Measurements from ENCODE around the gene NR3C2.

DNA sequence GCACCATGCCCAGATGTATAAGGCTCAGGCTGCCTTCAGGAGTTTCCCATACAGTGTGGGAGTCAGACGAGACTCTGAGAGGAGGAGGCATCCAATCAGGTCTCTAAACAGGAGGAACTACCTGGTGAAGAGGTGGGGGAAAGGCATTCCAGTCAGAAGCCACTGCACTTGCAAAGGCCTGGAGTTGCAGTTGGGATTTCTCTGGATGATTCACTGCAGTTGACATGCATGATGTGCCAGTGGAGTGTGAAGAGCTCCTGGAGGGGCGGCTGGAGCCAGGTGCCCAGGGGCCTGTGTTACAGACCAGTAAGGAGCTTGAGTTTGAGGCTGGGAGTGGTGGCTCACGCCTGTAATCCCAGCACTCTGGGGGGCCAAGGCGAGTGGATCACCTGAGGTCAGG is 371.2 kb downstream of the NR3C2 start:
- TF ChIP-seq, protein P1, sequence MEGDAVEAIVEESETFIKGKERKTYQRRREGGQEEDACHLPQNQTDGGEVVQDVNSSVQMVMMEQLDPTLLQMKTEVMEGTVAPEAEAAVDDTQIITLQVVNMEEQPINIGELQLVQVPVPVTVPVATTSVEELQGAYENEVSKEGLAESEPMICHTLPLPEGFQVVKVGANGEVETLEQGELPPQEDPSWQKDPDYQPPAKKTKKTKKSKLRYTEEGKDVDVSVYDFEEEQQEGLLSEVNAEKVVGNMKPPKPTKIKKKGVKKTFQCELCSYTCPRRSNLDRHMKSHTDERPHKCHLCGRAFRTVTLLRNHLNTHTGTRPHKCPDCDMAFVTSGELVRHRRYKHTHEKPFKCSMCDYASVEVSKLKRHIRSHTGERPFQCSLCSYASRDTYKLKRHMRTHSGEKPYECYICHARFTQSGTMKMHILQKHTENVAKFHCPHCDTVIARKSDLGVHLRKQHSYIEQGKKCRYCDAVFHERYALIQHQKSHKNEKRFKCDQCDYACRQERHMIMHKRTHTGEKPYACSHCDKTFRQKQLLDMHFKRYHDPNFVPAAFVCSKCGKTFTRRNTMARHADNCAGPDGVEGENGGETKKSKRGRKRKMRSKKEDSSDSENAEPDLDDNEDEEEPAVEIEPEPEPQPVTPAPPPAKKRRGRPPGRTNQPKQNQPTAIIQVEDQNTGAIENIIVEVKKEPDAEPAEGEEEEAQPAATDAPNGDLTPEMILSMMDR (IDR thresholded peaks at IDR 0.05) = no peak
- TF ChIP-seq POLR2A (IDR thresholded peaks at IDR 0.05) = no peak

Measured in testis (tissue), 2 donors.